Astrocyte (in vitro differentiated cells and primary cell): ENCODE data around the gene RBPJL.

ENCODE experiments used
- EZH2 ChIP-seq: IDR thresholded peaks from 2 replicates; pipeline ENCODE4 v1.6.1; 2012; ENCODE audit warnings: mild to moderate bottlenecking, low read length, inconsistent platforms; ENCODE audit not compliant: insufficient read depth
- TF ChIP-seq, protein P1 (sequence below): IDR thresholded peaks from 2 replicates; pipeline ENCODE4 v1.5.1; 2011; ENCODE audit warnings: low read depth, mild to moderate bottlenecking, inconsistent platforms, low read length, moderate library complexity; ENCODE audit not compliant: insufficient read depth

DNA sequence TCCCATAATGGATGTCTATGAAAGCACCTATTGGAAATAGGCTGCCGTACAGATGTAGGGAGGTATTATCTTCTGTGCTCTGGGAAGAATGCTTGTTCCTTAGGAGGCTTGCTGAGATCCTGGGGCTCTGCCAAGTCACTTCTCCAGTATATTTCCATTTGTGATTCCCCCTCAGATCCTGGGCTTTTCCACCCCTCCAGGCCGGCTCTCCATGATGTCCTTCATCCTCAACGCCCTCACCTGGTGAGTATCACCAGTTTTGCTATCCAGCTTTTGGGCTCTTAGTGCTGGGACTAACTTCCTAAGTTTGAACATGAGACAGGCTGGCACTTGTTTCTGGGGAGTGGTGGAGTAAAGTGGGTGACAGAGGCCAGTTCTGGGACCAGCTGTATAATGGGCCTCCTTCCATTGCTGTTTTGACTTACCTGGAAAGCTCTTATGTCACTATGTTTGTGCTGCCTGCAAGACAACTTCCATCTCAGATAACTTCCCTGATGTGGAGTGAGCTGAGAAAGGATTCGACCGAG, 58.9 kb downstream of the RBPJL start:
- TF ChIP-seq, protein P1, sequence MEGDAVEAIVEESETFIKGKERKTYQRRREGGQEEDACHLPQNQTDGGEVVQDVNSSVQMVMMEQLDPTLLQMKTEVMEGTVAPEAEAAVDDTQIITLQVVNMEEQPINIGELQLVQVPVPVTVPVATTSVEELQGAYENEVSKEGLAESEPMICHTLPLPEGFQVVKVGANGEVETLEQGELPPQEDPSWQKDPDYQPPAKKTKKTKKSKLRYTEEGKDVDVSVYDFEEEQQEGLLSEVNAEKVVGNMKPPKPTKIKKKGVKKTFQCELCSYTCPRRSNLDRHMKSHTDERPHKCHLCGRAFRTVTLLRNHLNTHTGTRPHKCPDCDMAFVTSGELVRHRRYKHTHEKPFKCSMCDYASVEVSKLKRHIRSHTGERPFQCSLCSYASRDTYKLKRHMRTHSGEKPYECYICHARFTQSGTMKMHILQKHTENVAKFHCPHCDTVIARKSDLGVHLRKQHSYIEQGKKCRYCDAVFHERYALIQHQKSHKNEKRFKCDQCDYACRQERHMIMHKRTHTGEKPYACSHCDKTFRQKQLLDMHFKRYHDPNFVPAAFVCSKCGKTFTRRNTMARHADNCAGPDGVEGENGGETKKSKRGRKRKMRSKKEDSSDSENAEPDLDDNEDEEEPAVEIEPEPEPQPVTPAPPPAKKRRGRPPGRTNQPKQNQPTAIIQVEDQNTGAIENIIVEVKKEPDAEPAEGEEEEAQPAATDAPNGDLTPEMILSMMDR: no peak
- no peak for TF ChIP-seq EZH2
